H1 (cell line): ENCODE data around the gene BLOC1S1. TPM values are rescaled to one million over a fixed set of nuclear protein-coding genes. Genes with fewer than 3 reads are reported as not detected.

ENCODE experiments used
- CHD7 ChIP-seq: fragments of 300-600 bp; sonication (generic); IDR thresholded peaks from 2 replicates; pipeline ENCODE4 v1.7.1; 2012; ENCODE audit warnings: low read length, moderate library complexity, mild to moderate bottlenecking, inconsistent platforms; ENCODE audit not compliant: insufficient replicate concordance
- KDM1A ChIP-seq: fragments of 200-600, 300-600 bp; sonication (generic); IDR thresholded peaks from 2 replicates; pipeline ENCODE4 v1.7.1; 2016; ENCODE audit warnings: mild to moderate bottlenecking, low read length, borderline replicate concordance
- KDM5A ChIP-seq: fragments of 200-600 bp; IDR thresholded peaks from 2 replicates; pipeline ENCODE4 v1.7.1; 2012; ENCODE audit warnings: mild to moderate bottlenecking, low read length, inconsistent platforms, mixed read lengths
- RBBP5 ChIP-seq: IDR thresholded peaks from 2 replicates; pipeline ENCODE4 v1.7.1; 2012; ENCODE audit warnings: low read depth, mild to moderate bottlenecking, inconsistent platforms, low read length, moderate library complexity, borderline replicate concordance
- RNF2 ChIP-seq: fragments of 200-900, 300-1000 bp; sonication (generic); IDR thresholded peaks from 2 replicates; pipeline ENCODE4 v1.7.1; 2016; ENCODE audit warnings: borderline replicate concordance, low read depth, mild to moderate bottlenecking, antibody characterized with exemption, low read length; ENCODE audit not compliant: poor library complexity, severe bottlenecking; ENCODE audit errors: missing control alignments
- RXRA ChIP-seq: IDR thresholded peaks from 2 replicates; pipeline ENCODE4 v1.6.1; 2011; ENCODE audit warnings: low read depth, mild to moderate bottlenecking, low read length, moderate library complexity; ENCODE audit not compliant: insufficient read depth
- SIRT6 ChIP-seq: IDR thresholded peaks from one replicate; pipeline ENCODE4 v1.7.1; 2012; ENCODE audit warnings: low read length, inconsistent platforms
- TAF1 ChIP-seq: IDR thresholded peaks from 2 replicates; pipeline ENCODE4 v1.6.1; 2011; ENCODE audit warnings: mild to moderate bottlenecking, low read depth, low read length
- TCF12 ChIP-seq: IDR thresholded peaks from 2 replicates; pipeline ENCODE4 v1.6.1; 2011; ENCODE audit warnings: low read depth, mild to moderate bottlenecking, low read length
- YY1 ChIP-seq: IDR thresholded peaks from 2 replicates; pipeline ENCODE4 v1.6.1; 2011; ENCODE audit warnings: low read depth, mild to moderate bottlenecking, low read length
- polyA plus RNA-seq, 7 experiments: library from polyadenylated mRNA; depleted of rRNA in 3 of 7; stranded (reverse) in 5 of 7; unstranded in 2 of 7; fragments of >200 nt in 5 of 7; fragments of 200-250 nt in 2 of 7; gene quantifications; 1 replicate in 5 of 7; 2 replicates in 1 of 7; 4 replicates in 1 of 7; pipeline versions ENCODE4 v1.2.1 to v1.2.3, GENCODE V29; 2011 to 2013; ENCODE audit warnings: missing spikeins in 2 of 7, mixed read lengths in 2 of 7
- total RNA-seq: library from RNA; stranded (reverse); fragmentation: NEBNext Ultra II Directional; extraction: Animal tissue kit (Norgen Biotek cat#: 25700); gene quantifications from 2 replicates; pipeline ENCODE4 v1.2.1, GENCODE V29; 2021
- TF ChIP-seq, protein P1 (sequence below): IDR thresholded peaks from 2 replicates; pipeline ENCODE4 v1.6.1; 2011; ENCODE audit warnings: low read depth, mild to moderate bottlenecking, low read length; ENCODE audit not compliant: insufficient read depth

BLOC1S1 gene
- total and polyA plus RNA-seq, 2 of the 8 experiments (the other 6 are each of a cell fraction or from before 2014, with no cell fraction given) = 91.1 to 185 TPM

DNA sequence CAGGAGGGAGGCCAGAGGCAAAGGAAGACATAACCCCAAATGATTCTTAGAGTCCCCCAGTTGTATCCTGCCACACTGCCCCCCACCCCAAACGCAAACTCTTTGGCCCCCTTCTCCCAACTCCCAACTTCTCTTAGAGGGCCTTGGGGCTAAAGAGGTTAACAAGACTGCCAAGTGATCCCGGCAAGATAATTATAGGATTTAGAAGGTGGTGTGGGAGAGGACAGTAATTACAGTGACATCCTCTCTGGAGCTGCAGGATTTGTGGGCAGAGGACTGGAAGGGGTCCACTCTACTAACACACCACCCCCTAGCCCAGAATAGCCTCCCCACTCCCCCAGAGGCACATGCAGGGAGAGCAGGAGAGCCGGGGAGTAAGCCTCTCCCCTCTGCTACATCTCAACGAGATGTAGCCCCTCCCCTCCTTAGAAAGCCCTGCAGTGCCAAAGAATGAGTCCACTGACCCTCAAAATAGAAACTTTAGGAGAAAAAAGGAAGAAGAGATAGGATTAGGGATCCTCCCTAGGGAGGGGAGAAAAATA, 21.8 kb downstream of the BLOC1S1 start (continued):
- TF ChIP-seq CHD7 = no peak
- TF ChIP-seq RBBP5 = no peak
- TF ChIP-seq YY1 = no peak
- no peak for TF ChIP-seq SIRT6
- no peak for TF ChIP-seq KDM1A
- TF ChIP-seq RXRA = no peak
- TF ChIP-seq KDM5A = no peak
- TF ChIP-seq, protein P1, sequence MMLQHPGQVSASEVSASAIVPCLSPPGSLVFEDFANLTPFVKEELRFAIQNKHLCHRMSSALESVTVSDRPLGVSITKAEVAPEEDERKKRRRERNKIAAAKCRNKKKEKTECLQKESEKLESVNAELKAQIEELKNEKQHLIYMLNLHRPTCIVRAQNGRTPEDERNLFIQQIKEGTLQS = no peak
- TF ChIP-seq TAF1 = no peak
- no peak for TF ChIP-seq TCF12
- no peak for TF ChIP-seq RNF2
